ENCODE data around the gene KDM5B. TPM values are rescaled to one million over a fixed set of nuclear protein-coding genes. Genes with fewer than 3 reads are reported as not detected.

KDM5B gene
- total and polyA plus RNA-seq, 9 of the 15 experiments (the other 6 are each of a cell fraction or from before 2014, with no cell fraction given), result 15.4 to 90.6 (median 57.1) TPM

GRCh38 chr1:202806845-202807450, 1.3 kb downstream of the KDM5B start (continued):
- TF ChIP-seq ZNF212 (CRISPR knock-in tag; IDR thresholded peaks at IDR 0.05), result no peak
- TF ChIP-seq, protein P1, sequence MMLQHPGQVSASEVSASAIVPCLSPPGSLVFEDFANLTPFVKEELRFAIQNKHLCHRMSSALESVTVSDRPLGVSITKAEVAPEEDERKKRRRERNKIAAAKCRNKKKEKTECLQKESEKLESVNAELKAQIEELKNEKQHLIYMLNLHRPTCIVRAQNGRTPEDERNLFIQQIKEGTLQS (IDR thresholded peaks at IDR 0.05), result no peak
- TF ChIP-seq, protein P1 (CRISPR knock-in tag; conservative IDR thresholded peaks at IDR 0.05), result no peak
- TF ChIP-seq ZFPM2 (CRISPR knock-in tag; IDR thresholded peaks at IDR 0.05), result no peak
- TF ChIP-seq ZNF707 (CRISPR knock-in tag; conservative IDR thresholded peaks at IDR 0.05), result 0 out of 2 replicates have a peak, but pooled peaks have one; percentile 34
- 0 out of 2 replicates have a peak, but pooled peaks have one; percentile 53 for TF ChIP-seq NR4A1 (CRISPR knock-in tag; IDR thresholded peaks at IDR 0.05)
- no peak for TF ChIP-seq NR4A1 (tag; IDR thresholded peaks at IDR 0.05)
- TF ChIP-seq ZNF561 (CRISPR knock-in tag; conservative IDR thresholded peaks at IDR 0.05), result no peak
- peak; percentile 28; the same call in 1 of the 2 replicates for TF ChIP-seq FOXO4 (CRISPR knock-in tag; IDR thresholded peaks at IDR 0.05)
- TF ChIP-seq PCBP1 (IDR thresholded peaks at IDR 0.05; ENCODE audit: low read depth, low read length, poor library complexity, severe bottlenecking), result peak; percentile 84
- no peak for TF ChIP-seq ATF2 (CRISPR knock-in tag; IDR thresholded peaks at IDR 0.05)
- no peak for TF ChIP-seq SRSF1 (IDR thresholded peaks at IDR 0.05; ENCODE audit: low read depth, low read length)
- TF ChIP-seq E4F1 (CRISPR knock-in tag; IDR thresholded peaks at IDR 0.05; ENCODE audit: borderline replicate concordance), result no peak
- TF ChIP-seq RBFOX2 (IDR thresholded peaks at IDR 0.05; ENCODE audit: low read depth, low read length), result peak; percentile 81
- TF ChIP-seq MTA3 (IDR thresholded peaks at IDR 0.05; ENCODE audit: borderline replicate concordance), result peak; percentile 60; the same call in 1 of the 2 replicates
- 0 out of 2 replicates have a peak, but pooled peaks have one; percentile 15 for TF ChIP-seq NCOA1 (IDR thresholded peaks at IDR 0.05; ENCODE audit: low read depth)
- peak; percentile 22; the same call in 1 of the 2 replicates for TF ChIP-seq PHF8 (IDR thresholded peaks at IDR 0.05; ENCODE audit: borderline replicate concordance, low read length)
- TF ChIP-seq SOX6 (IDR thresholded peaks at IDR 0.05), result no peak
- no peak for TF ChIP-seq NBN (IDR thresholded peaks at IDR 0.05; ENCODE audit: low read depth)
- no peak for TF ChIP-seq MTA1 (IDR thresholded peaks at IDR 0.05; ENCODE audit: borderline replicate concordance)
- peak; percentile 85; the same call in 1 of the 2 replicates for TF ChIP-seq LARP7 (IDR thresholded peaks at IDR 0.05)
- TF ChIP-seq SIX5 (IDR thresholded peaks at IDR 0.05; ENCODE audit: borderline replicate concordance in 1 of 2, insufficient read depth in 1 of 2, low read depth in 1 of 2, low read length in 2 of 2), result no peak
- TF ChIP-seq PHF20 (IDR thresholded peaks at IDR 0.05; ENCODE audit: partially characterized antibody), result no peak

Measured in K562 (cell line).